ENCODE measurements around the gene SSR1.
"Not testable (repeated sequence)": the region's sequence is repeated elsewhere in the genome, so short reads cannot be mapped to it uniquely, and the experiment has no call there.

DNA sequence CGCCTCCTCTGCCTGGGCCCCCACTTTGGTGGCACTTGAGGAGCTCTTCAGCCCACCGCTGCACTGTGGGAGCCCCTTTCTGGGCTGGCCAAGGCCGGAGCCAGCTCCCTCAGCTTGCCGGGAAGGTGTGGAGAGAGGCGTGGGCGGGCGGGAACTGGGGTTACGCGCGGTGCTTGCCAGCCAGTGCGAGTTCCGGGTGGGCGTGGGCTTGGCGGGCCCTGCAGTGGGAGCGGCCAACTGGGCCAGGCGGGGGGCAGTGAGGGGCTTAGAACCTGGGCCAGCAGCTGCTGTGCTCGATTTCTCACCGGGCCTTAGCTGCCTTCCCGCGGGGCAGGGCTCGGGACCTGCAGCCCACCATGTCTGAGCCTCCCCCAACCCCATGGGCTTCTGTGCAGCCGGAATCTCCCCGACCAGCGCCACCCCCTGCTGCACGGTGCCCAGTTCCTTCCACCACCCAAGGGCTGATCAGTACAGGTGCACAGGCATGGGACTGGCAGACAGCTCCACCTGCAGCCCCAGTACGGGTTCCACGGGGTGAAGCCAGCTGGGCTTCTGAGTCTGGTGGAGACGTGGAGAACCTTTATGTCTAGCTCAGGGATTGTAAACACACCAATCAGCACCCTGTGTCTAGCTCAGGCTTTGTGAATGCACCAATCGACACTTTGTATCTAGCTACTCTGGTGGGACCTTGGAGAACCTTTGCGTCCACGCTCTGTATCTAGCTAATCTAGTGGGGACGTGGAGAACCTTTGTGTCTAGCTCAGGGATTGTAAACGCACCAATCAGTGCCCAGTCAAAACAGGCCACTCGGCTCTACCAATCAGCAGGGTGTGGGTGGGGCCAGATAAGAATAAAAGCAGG lies 2.3 kb upstream of the SSR1 start:
- TF ChIP-seq, protein P1, sequence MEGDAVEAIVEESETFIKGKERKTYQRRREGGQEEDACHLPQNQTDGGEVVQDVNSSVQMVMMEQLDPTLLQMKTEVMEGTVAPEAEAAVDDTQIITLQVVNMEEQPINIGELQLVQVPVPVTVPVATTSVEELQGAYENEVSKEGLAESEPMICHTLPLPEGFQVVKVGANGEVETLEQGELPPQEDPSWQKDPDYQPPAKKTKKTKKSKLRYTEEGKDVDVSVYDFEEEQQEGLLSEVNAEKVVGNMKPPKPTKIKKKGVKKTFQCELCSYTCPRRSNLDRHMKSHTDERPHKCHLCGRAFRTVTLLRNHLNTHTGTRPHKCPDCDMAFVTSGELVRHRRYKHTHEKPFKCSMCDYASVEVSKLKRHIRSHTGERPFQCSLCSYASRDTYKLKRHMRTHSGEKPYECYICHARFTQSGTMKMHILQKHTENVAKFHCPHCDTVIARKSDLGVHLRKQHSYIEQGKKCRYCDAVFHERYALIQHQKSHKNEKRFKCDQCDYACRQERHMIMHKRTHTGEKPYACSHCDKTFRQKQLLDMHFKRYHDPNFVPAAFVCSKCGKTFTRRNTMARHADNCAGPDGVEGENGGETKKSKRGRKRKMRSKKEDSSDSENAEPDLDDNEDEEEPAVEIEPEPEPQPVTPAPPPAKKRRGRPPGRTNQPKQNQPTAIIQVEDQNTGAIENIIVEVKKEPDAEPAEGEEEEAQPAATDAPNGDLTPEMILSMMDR (IDR thresholded peaks at IDR 0.05; ENCODE audit: low read length): not testable (repeated sequence)
- not testable (repeated sequence) for TF ChIP-seq EZH2 (optimal IDR thresholded peaks at IDR 0.05; ENCODE audit: low read depth, low read length); EZH2phosphoT487 (IDR thresholded peaks at IDR 0.05; ENCODE audit: low read length)

Data from MM.1S (cell line).